ENCODE measurements around the gene SKAP2.

SKAP2 gene

DNA sequence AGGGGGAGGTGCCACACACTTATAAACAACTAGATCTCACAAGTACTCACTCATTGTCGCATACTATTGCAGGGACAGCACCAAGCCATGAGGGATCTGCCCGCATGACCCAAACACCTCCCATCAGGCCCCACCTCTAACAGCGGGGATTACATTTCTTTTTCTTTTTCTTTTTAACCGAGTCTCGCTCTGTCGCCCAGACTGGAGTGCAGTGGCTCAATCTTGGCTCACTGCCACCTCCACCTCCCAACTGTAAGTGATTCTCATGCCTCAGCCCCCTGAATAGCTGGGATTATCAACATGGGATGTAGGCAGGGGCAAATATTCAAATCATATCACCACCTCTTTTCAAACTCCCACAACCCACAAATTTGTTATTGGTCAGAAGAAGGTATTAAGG, 76.7 kb downstream of the SKAP2 start:
- no peak for TF ChIP-seq CTCF (IDR thresholded peaks at IDR 0.05; ENCODE audit: borderline replicate concordance, control extremely low read depth, extremely low read depth, insufficient read depth, missing control alignments)
- in situ Hi-C loops (cut with MboI; ENCODE audit: low sequenced_read_pairs, unreplicated experiment), result no loop called here
- DNase-seq (ENCODE audit: low spot score), result no peak

DNA sequence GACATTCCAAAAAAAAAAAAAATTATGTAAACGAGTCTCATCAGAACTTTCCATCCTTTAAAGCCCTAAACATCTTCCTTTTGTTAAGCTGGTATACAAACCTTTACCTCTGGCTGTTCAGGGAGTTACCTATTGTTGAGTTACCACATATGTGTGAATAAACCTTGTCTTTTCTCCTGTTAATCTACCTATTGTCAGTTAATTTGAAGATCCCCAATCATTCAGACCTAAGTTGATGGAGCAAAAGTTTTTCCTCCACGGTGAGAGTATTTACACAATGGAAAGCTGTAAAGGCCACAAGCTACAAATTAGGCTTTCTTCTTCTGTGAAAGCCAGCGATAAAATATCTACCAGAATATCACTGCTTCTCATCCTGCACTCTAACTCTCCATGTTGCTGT, 80.3 kb downstream of the SKAP2 start:
- no peak for TF ChIP-seq CTCF (IDR thresholded peaks at IDR 0.05; ENCODE audit: borderline replicate concordance, control extremely low read depth, extremely low read depth, insufficient read depth, missing control alignments)
- in situ Hi-C loops (cut with MboI; ENCODE audit: low sequenced_read_pairs, unreplicated experiment), result no loop called here
- DNase-seq (ENCODE audit: low spot score), result no peak

GRCh38 chr7:26782501-26782900, 81.9 kb downstream of the SKAP2 start:
- no peak for DNase-seq (ENCODE audit: low spot score)
- no peak for TF ChIP-seq CTCF (IDR thresholded peaks at IDR 0.05; ENCODE audit: borderline replicate concordance, control extremely low read depth, extremely low read depth, insufficient read depth, missing control alignments)
- in situ Hi-C loops (cut with MboI; ENCODE audit: low sequenced_read_pairs, unreplicated experiment), result no loop called here

DNA sequence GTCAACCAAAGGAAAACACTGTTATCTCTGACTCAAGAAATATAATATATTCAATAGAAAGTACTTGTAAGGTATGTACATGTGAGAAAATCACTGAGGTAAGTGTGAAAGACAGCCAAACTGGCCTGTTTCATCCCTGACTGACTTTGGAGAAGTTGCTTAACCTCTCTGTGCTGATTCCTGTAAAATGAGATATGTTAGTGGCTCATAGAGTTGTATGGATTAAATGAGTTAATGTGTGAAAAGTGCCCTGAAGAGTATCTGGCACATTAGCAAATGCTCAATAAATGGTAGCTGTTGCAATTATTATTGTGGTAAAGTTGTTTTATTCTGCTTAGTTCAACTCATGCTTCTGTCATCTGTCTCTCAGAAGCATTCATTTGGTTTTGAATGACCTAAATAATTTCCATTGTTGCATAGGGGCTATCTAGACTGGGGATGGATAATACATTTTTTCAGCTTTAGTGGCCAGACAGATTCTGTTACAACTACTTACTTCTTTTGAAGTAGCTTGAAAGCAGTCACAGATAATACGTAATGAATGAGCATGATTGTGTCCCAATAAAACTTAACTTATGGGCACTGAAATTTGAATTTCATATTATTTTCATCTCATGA, 84.3 kb downstream of the SKAP2 start:
- in situ Hi-C loops (cut with MboI; ENCODE audit: low sequenced_read_pairs, unreplicated experiment), result no loop called here
- DNase-seq (ENCODE audit: low spot score), result no peak
- TF ChIP-seq CTCF (IDR thresholded peaks at IDR 0.05; ENCODE audit: borderline replicate concordance, control extremely low read depth, extremely low read depth, insufficient read depth, missing control alignments), result no peak

DNA sequence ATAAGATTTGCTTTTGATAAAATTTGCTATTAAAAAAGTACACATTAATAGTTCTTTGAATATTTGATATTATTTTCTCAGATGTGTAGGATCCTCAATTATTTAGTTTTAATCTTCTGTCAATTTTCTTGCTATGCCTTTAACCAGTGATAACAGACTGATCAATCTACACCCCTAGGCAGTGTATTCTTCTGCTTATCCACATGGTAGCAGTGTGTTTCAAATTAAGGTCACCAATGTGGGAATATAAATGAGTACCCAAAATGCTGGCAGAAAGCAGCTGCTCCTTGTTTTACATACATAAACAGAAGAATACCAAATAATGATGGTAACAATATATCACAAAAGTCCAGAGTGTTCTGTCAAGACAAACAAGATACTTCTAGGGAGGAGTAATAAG, 87.0 kb downstream of the SKAP2 start:
- in situ Hi-C loops (cut with MboI; ENCODE audit: low sequenced_read_pairs, unreplicated experiment), result no loop called here
- DNase-seq (ENCODE audit: low spot score), result no peak
- TF ChIP-seq CTCF (IDR thresholded peaks at IDR 0.05; ENCODE audit: borderline replicate concordance, control extremely low read depth, extremely low read depth, insufficient read depth, missing control alignments), result no peak

GRCh38 chr7:26760501-26760900, 103.9 kb downstream of the SKAP2 start:
- in situ Hi-C loops (cut with MboI; ENCODE audit: low sequenced_read_pairs, unreplicated experiment), result no loop called here
- no peak for DNase-seq (ENCODE audit: low spot score)
- TF ChIP-seq CTCF (IDR thresholded peaks at IDR 0.05; ENCODE audit: borderline replicate concordance, control extremely low read depth, extremely low read depth, insufficient read depth, missing control alignments), result no peak

Measured in GM13976 (cell line).